ENCODE data around the gene TMEM205.

DNA sequence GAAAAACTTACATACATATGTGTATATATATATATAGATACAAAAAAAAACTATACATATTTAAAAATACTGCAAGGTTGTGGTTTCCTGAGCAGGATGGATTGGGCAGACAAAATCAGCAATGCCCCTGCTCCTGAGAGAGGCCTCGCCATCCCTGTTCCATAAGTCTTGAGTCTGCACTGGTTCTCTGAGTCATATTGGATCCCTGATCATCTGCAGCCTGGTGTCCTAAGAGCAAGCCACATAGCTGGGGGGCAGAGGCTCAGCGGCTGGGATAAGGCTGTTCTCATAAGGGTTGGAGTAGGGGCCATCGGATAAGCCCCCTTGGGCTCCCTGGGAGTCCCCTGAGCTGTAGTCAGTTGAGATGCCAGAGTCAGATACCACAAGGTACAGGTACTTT is 31.7 kb upstream of the TMEM205 start:
- TF ChIP-seq, protein P1, sequence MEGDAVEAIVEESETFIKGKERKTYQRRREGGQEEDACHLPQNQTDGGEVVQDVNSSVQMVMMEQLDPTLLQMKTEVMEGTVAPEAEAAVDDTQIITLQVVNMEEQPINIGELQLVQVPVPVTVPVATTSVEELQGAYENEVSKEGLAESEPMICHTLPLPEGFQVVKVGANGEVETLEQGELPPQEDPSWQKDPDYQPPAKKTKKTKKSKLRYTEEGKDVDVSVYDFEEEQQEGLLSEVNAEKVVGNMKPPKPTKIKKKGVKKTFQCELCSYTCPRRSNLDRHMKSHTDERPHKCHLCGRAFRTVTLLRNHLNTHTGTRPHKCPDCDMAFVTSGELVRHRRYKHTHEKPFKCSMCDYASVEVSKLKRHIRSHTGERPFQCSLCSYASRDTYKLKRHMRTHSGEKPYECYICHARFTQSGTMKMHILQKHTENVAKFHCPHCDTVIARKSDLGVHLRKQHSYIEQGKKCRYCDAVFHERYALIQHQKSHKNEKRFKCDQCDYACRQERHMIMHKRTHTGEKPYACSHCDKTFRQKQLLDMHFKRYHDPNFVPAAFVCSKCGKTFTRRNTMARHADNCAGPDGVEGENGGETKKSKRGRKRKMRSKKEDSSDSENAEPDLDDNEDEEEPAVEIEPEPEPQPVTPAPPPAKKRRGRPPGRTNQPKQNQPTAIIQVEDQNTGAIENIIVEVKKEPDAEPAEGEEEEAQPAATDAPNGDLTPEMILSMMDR (IDR thresholded peaks at IDR 0.05; ENCODE audit: control extremely low read depth in 1 of 3, insufficient read depth in 1 of 3, low read depth in 1 of 3, low read length in 3 of 3), result no peak
- TF ChIP-seq RNF2 (IDR thresholded peaks at IDR 0.05; ENCODE audit: borderline replicate concordance, low read depth, low read length, missing control alignments, poor library complexity, severe bottlenecking) (no peak), TEAD4 (IDR thresholded peaks at IDR 0.05; ENCODE audit: low read depth, low read length) (no peak), YY1 (IDR thresholded peaks at IDR 0.05; ENCODE audit: low read depth, low read length) (no peak), ZNF274 (IDR thresholded peaks at IDR 0.05; ENCODE audit: borderline replicate concordance, extremely low read depth, low read length) (no peak), POLR2A (IDR thresholded peaks at IDR 0.05; ENCODE audit: control extremely low read depth in 1 of 2, low read depth in 2 of 2, low read length in 2 of 2) (no peak)
